GM12878 (cell line): ENCODE measurements around the gene DNASE1L1. TPM values are rescaled to one million over a fixed set of nuclear protein-coding genes. Genes with fewer than 3 reads are reported as not detected.
A peak's percentile ranks its signal among the peaks of the same experiment; 100 is the strongest.

Experiments used
- ATAC-seq: fragments of 200-7000 bp; cut with Tn5 transposase; 3 replicates; pipeline ENCODE4 v1.9.1; 2020; ENCODE audit warnings: mild to moderate bottlenecking, moderate library complexity
- BruUV-seq: library from RNA; stranded (reverse); fragments of 400-500 nt; replicated peaks from 2 replicates; lab custom pipeline; 2021; lab: Mats Ljungman, UMichigan
- CTCF ChIA-PET: fragments of 300-600 bp; sonication (Branson Sonifier 250); formaldehyde crosslinking; extraction: SDS; loops from one replicate; lab custom pipeline; 2021; ENCODE audit warnings: inconsistent platforms; lab: Yijun Ruan, JAX
- POLR2A ChIA-PET: fragments of 350-600 bp; formaldehyde crosslinking; extraction: SDS; loops from one replicate; lab custom pipeline; 2021; ENCODE audit warnings: inconsistent platforms; lab: Charles Lee
- RAD21 ChIA-PET: fragments of 300-600 bp; sonication (Branson Sonifier 250); formaldehyde crosslinking; loops from one replicate; lab custom pipeline; 2023; ENCODE audit warnings: antibody characterized with exemption; ENCODE audit not compliant: unreplicated experiment; lab: Charles Lee
- SMC1A ChIA-PET: fragments of 300-600 bp; sonication (Branson Sonifier 250); formaldehyde crosslinking; loops from one replicate; lab custom pipeline; 2023; ENCODE audit not compliant: unreplicated experiment, uncharacterized antibody; lab: Charles Lee
- DNase-seq: peaks from one replicate; pipeline ENCODE4 v3.0.0-alpha.2; 2011; ENCODE audit warnings: low read depth, low spot score
- FAIRE-seq: peaks from 3 replicates; lab custom pipeline; 2011; peaks lifted over from hg19 to GRCh38; lab: Jason Lieb, UNC
- H2AFZ ChIP-seq: 2 replicates; pipeline ENCODE4 v1.6.0; 2011; ENCODE audit warnings: low read depth, low read length, control low read depth; ENCODE audit not compliant: control insufficient read depth
- H3K27ac ChIP-seq: 2 replicates; pipeline ENCODE4 v1.5.1; 2011; ENCODE audit warnings: control low read depth; ENCODE audit not compliant: control insufficient read depth, insufficient read depth
- H3K27me3 ChIP-seq, 2 experiments: replicated peaks in 1 of 2; 2 replicates each; pipeline versions ENCODE4 v1.6.0 to v1.6.1; 2011; ENCODE audit warnings: low read length in 1 of 2; ENCODE audit not compliant: control insufficient read depth in 2 of 2, insufficient read depth in 2 of 2
- H3K36me3 ChIP-seq, 2 experiments: 2 replicates each; pipeline ENCODE4 v1.5.1; 2011; ENCODE audit warnings: low read length in 1 of 2; ENCODE audit not compliant: control insufficient read depth in 2 of 2, insufficient read depth in 2 of 2
- H3K4me1 ChIP-seq: 2 replicates; pipeline ENCODE4 v1.6.1; 2011; ENCODE audit warnings: mild to moderate bottlenecking, low read length, moderate library complexity, mixed read lengths; ENCODE audit not compliant: control insufficient read depth, insufficient read depth
- H3K4me2 ChIP-seq: 2 replicates; pipeline ENCODE4 v1.6.0; 2011; ENCODE audit warnings: control low read depth; ENCODE audit not compliant: control insufficient read depth, insufficient read depth
- H3K4me3 ChIP-seq: fragments of 200-600 bp; sonication (generic); 2 replicates; pipeline ENCODE4 v1.5.1; 2016
- H3K79me2 ChIP-seq: 2 replicates; pipeline ENCODE4 v1.6.0; 2011; ENCODE audit warnings: low read length; ENCODE audit not compliant: control insufficient read depth, insufficient read depth
- H3K9ac ChIP-seq: 2 replicates; pipeline ENCODE4 v1.8.0; 2011; ENCODE audit warnings: low read length, control low read depth, mixed read lengths; ENCODE audit not compliant: control insufficient read depth, insufficient read depth
- H3K9me3 ChIP-seq: replicated peaks from 3 replicates; pipeline ENCODE4 v1.5.1; 2011; ENCODE audit warnings: mild to moderate bottlenecking, low read length; ENCODE audit not compliant: control insufficient read depth, insufficient read depth
- H4K20me1 ChIP-seq: 2 replicates; pipeline ENCODE4 v1.6.0; 2011; ENCODE audit not compliant: control insufficient read depth, insufficient read depth
- MTA3 ChIP-seq: IDR thresholded peaks from 2 replicates; pipeline ENCODE4 v1.6.1; 2012; ENCODE audit warnings: low read length, inconsistent platforms, borderline replicate concordance
- POLR2A ChIP-seq: IDR thresholded peaks from 2 replicates; pipeline ENCODE4 v1.6.1; 2011; ENCODE audit warnings: low read depth, mild to moderate bottlenecking, low read length
- SP1 ChIP-seq: IDR thresholded peaks from one replicate; pipeline ENCODE4 v1.6.1; 2011; ENCODE audit warnings: low read depth, low read length
- WGBS: methylation state at CpG from one replicate; pipeline ENCODE4 v1.1.6; 2016; ENCODE audit warnings: low lambda C conversion rate; ENCODE audit not compliant: insufficient replicate concordance, insufficient coverage; ENCODE audit errors: missing lambda C conversion rate; 5-methylcytosine and 5-hydroxymethylcytosine counted together
- in situ Hi-C: fragments of 300-500 bp; cut with MboI; formaldehyde crosslinking; loops from 9 replicates; pipeline ENCODE4 v1.14.3; 2018; ENCODE audit warnings: mixed read lengths
- intact Hi-C: fragments of 100-400 bp; cut with micrococcal nuclease; formaldehyde crosslinking; loops from one replicate; pipeline ENCODE4 v1.14.2; 2022; ENCODE audit not compliant: unreplicated experiment
- polyA plus RNA-seq, 11 experiments: library from polyadenylated mRNA; depleted of rRNA in 4 of 11; unstranded in 6 of 11; stranded (reverse) in 5 of 11; fragments of >200 nt; fragmentation: Nextera tagmentation in 4 of 11; fragmentation: Illumina TruSeq in 1 of 11; extraction: Ambion mirVana in 4 of 11; extraction: Trizol in 1 of 11; gene quantifications; 1 replicate in 1 of 11; 2 replicates in 10 of 11; pipeline versions ENCODE4 v1.2.1 to v1.2.3, GENCODE V29; 2011 to 2016; ENCODE audit warnings: inconsistent platforms in 2 of 11, missing spikeins in 2 of 11, low read depth in 1 of 11
- total RNA-seq, 4 experiments: library from RNA; depleted of rRNA in 3 of 4; stranded (reverse); fragments of >200 nt in 3 of 4; fragmentation: Illumina TruSeq in 1 of 4; extraction: Trizol in 1 of 4; gene quantifications; 2 replicates each; pipeline versions ENCODE4 v1.2.1 to v1.2.3, GENCODE V29; 2013 to 2021

Gene DNASE1L1
- total and polyA plus RNA-seq, 10 of the 15 experiments (the other 5 are each of a cell fraction or from before 2014, with no cell fraction given), result 0.60 to 22.7 (median 6.8) TPM

DNA sequence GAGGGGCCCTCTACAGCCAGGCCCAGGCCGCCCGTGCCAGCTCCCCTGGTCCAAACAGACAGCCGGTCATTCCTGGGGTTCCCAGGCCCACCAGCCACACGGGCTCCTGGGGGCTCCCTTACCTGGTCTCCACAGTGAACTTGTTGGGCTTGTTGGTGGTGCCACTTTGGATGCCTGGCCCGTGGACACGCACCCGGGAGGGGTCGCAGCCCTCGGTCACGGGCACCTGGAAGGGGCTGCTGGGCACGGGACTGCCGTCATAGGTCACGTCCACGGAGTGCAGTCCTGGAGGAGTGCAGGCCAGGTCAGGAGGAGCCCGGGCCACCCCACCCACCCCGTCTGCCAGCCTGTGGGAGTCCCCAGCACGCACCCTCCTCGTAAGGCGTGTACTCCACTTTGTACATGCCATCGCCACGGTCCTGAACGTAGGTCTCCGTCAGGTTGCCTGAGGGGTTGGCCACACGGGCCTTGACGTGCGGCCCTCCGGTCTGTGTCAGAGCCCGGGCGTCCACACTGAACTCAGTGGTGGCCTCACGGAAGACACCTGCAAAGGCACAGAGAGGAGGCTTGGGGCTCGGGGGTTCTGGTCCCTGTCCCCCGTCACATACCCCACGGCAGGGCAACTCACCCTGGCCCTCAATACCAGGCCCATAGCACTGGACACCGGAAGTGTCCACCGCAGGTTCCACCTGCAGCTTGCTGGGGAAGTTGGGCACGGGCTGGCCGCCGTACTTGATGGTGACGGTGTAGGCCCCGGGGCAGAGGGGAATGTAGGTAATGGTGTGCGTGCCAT is 49.5 kb downstream of the DNASE1L1 start:
- CTCF ChIA-PET, result no interaction called here
- Histone ChIP-seq H4K20me1 (no peaks in the 10 kb centered on the region), H3K27me3 (no peaks in the 10 kb centered on the region), H3K36me3 (peaks cover 6 to 50% of the 10 kb centered on the region in 2 experiments; a peak in 3 of 4 replicates), H3K9ac (no peak overlapping the region), H3K79me2 (no peaks in the 10 kb centered on the region), H3K4me1 (no peaks in the 10 kb centered on the region), H3K4me3 (no peak overlapping the region), H3K27ac (no peak overlapping the region), H2AFZ (no peak overlapping the region), H3K9me3 (no peaks in the 10 kb centered on the region; the same call in 2 of the 3 replicates), H3K4me2 (no peak overlapping the region)
- BruUV-seq, result TSS peak; percentile 44
- RAD21 ChIA-PET, result no interaction called here
- SMC1A ChIA-PET, result no interaction called here
- no peak for DNase-seq
- intact Hi-C loops (no loop called here), in situ Hi-C loops (no loop called here)
- POLR2A ChIA-PET, result no interaction called here
- TF ChIP-seq SP1 (no peak), POLR2A (peak; percentile 10; the same call in 1 of the 2 replicates)
- 89% methylated on average over 39 of the region's 41 CpGs for WGBS
- FAIRE-seq, result no peak
- ATAC-seq, result no peak

DNA sequence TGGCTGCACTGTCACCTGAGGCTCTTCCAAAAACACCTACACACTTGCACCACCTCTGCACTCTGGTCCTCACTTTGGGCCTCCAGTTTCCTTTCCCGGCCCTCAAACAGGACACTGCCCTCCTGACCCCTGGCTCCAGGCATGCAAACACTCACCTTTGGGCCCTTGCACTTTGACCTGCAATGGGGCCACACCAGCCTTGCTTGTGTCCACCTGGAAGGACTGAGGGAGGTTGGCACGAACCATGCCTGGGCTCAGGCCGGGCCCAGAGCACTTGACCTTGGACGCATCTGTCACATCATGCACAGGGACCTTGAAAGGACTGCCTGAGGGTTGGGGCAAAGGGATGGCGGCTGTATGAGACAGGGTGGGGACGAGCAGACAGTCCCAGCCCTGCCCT is 50.2 kb downstream of the DNASE1L1 start:
- Histone ChIP-seq H3K27me3 (no peaks in the 10 kb centered on the region), H3K9me3 (no peaks in the 10 kb centered on the region; the same call in 2 of the 3 replicates), H3K79me2 (no peaks in the 10 kb centered on the region), H3K9ac (no peak overlapping the region), H3K4me3 (no peak overlapping the region), H3K4me2 (no peak overlapping the region), H3K27ac (no peak overlapping the region), H4K20me1 (no peaks in the 10 kb centered on the region), H3K36me3 (peaks cover 4 to 45% of the 10 kb centered on the region in 2 experiments; a peak in 3 of 4 replicates), H2AFZ (no peak overlapping the region)
- DNase-seq, result no peak
- no peak for FAIRE-seq
- in situ Hi-C loops, result no loop called here
- CTCF ChIA-PET, result no interaction called here
- ATAC-seq, result no peak
- BruUV-seq, result no TSS peak
- SMC1A ChIA-PET, result no interaction called here
- 68% methylated on average over 6 of the region's 6 CpGs for WGBS
- POLR2A ChIA-PET, result no interaction called here
- intact Hi-C loops, result no loop called here
- RAD21 ChIA-PET, result no interaction called here
- no peak for TF ChIP-seq MTA3
- peak; percentile 46 for TF ChIP-seq POLR2A
- TF ChIP-seq, all 136 proteins: peak for 1
- H3K4me1 ChIP-seq, result no peaks in the 10 kb centered on the region
